GM21528 (cell line): ENCODE measurements around the gene LGALSL.

Experiments
- ATAC-seq: cut with Tn5 transposase; IDR thresholded peaks from one replicate; pipeline ENCODE4 v1.9.1; 2021; ENCODE audit warnings: mild to moderate bottlenecking, moderate library complexity; ENCODE audit not compliant: unreplicated experiment, low FRiP score

LGALSL gene

DNA sequence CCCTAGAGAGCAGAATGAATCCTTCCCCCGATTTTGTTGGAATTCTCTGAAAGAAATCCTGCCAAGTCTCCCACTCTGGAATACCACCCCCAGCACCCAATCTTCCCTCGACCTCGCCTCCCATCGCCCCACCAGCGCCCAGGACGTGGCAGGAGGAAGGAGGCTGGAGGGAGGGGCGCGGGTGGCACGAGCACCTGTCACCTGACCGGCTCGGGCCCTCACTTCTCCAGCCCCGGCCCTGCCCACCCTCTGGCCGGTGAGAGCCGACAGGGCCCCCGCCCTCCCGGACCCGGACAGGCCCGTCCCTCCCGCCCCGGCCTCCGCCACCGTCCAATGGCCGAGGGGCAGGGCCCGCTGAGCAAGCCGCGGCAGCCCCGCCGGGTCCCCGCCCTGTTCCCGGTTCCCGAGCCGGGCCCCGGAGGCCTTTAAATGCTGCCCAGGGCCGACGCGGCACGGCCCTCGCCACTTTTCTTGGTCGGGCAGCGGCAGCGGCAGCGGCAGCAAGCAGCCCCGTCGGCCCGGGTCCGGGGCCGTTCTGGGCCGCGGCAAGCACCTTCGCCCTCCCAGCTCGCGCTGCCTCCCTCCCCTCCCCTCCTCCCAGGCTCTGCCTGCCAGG, at the start of gene LGALSL:
LGALSL (plus strand) TSS at position 393 of the 616 bp plus-strand sequence. CDS start 384 bp downstream, outside the sequence.
- peak; percentile 59 for ATAC-seq

DNA sequence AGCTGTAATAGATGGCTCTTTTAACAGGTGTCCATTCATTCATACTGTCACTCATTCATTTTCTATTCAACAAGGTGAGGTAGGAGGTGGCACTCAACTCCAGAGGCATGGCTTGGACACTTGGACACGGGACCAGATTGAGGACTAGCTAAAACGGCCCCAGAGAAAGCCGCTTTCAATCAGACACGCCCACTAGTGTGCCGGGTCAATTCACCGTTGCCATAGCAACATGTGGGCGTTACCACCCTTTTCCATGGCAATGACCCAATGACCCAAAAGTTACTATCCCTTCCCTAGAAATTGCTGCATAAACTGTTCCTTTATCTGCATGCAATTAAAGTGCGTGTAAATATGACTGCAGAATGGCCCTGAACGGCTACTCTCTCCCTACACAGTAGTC, 49.2 kb upstream of the LGALSL start:
- ATAC-seq: no peak

DNA sequence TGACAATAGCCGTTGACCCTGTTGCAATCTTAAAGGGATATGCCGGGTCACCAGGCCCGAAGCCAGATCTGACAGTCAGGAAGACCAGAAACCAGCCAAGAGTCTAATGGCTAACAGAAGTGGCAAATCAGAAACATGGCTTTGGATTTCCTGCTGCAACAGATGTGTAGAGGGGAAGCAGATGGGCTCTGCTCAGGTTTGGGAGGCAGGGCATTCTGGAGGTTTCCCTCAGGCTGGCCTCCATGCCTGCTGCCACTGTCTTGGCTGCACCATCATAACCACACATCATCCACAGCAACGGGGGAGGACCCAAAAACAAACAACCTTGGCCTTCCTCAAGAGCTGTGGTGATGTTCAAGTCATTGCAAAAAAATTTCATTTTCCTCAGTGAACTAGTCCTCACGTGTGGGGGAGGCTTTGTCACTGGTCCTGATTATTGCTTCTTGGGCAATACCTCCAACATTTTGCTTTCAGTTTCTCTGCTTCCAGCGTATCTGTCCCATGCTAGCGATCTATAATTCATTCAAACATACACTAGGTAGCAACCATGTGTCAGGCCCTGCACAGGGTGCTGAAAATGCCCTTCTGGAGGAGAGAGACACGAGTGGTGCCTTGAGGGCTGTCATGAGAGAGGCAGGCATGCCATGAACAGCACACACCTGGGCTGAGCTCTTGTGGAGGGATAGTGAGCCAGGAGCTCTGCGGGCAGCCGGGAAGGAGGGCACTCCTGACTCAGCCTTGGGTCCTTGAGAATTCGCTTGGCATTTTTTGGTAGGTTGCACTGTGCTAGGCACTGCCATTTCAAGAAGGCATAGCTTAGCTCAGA, 48.2 kb upstream of the LGALSL start:
- ATAC-seq: no peak

- no peak for ATAC-seq
Measured at GRCh38 chr2:64406407-64406774, 47.6 kb upstream of the LGALSL start.

- no peak for ATAC-seq
Measured at GRCh38 chr2:64408031-64408430, 45.9 kb upstream of the LGALSL start.

DNA sequence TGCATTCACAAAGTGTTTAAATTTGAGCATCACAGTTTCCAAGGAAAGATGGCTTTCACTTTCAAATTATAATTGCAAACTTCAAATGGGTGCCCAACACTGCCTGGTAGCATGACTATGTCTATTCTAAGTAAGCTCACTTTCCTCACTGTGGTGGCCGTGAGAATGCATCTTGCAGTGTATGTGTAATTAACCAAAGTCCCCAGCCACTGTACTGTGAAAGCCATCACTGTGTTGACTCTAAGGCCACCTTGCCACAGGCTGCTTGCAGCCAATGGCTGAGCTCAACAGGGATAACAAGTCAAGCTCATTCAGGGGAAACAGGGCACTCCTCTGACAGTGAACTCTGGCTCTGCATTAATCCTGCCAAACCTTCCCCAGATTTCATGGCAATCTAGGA, 43.3 kb upstream of the LGALSL start:
- no peak for ATAC-seq

DNA sequence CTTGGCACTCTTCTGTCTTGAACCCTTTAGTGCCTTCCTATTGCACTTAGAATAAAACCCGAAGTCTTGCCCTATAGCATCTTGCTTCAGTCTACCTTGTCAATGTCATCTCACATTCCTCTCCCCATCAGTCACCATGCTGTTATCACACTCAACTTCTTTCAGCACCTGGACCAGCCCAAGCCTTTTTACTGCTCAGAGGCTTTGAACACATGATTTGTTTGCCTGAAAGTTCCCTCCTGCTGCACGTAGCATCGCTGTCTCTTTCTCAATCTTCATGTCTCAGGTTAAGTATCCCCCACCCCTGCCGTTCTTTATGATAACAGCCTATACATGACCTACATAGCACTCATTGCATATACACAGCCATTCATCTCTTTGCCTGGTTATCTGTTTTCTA, 41.3 kb upstream of the LGALSL start:
- ATAC-seq: no peak

DNA sequence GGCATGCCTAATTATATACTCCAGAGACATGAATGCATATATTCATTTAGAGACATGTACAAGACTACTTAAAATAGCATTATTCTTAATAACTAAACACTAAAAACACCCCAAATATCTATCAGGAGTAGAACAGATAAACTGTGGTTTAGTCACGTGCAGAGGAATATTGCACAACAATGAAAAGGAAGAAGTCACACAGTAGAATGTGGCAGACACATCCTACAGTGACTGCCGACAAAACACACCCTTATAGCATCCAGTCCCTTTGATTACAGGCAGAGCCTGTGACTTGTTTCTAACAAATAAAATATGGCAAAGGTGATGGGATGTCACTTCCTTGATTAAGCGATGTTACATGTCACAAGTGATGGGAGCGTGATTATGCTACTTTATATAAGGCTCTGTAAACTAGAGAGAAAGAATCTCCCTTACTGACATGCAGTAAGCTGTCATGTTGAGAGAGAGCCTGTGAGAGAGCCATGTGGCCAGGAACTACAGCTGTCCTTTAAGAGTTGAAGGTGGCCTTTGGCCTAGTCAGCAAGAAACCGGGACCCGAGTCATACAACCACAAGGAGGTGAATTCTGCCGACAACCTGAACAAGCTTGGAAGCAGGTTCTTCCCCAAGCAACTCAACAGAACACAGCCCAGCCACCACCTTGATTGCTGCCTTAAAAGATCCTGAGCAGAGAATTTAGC, 39.1 kb upstream of the LGALSL start:
- ATAC-seq: no peak

DNA sequence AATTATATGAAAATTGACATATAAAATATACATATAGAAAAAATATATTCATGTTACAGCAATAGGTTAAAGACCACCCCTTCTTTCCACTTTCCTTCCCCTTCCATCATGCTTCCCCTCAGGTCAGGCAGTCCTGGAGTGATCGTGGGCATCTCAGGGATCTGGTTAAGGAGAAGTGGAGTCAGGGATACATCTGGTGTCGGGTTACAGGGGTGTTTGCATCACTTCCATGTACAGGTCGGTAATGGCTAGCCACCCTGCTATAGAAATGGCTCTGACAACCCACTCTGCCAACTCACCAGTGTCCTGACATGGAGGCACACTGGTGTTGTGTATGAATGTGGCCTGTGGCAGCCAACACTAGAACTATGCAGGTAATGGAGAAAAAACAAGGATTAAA, 36.3 kb upstream of the LGALSL start:
- ATAC-seq: no peak

DNA sequence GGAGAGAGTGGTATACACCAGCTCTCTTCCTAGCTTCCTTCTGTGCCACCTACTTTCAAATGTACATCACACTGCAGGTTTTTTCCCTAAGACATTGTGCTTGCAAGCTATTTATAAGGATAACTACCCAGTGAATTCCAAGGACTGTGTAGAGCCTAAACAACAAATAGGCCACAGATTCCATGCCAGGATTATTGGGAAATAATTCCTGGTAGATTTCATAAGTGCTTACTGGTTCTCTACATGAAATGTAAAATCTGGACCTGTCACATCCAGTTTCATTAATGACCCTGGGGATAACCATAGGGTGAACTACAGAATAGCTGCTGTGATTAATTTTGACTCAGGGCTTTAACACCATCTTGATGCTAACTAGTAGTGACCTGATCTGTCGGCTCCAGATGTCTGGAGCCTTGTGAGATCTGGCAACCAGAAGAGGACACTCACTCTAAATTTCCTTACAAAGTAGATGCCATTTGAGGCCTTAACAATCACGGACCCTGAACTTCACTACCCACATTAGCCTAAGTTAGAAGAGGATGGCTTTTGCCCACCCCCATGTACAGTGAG, 34.3 kb upstream of the LGALSL start:
- ATAC-seq: no peak

- no peak for ATAC-seq
Measured at GRCh38 chr2:64420677-64421076, 33.3 kb upstream of the LGALSL start.

- no peak for ATAC-seq
Measured at GRCh38 chr2:64421201-64421600, 32.8 kb upstream of the LGALSL start.

GRCh38 chr2:64422466-64422865, 31.5 kb upstream of the LGALSL start:
- no peak for ATAC-seq

DNA sequence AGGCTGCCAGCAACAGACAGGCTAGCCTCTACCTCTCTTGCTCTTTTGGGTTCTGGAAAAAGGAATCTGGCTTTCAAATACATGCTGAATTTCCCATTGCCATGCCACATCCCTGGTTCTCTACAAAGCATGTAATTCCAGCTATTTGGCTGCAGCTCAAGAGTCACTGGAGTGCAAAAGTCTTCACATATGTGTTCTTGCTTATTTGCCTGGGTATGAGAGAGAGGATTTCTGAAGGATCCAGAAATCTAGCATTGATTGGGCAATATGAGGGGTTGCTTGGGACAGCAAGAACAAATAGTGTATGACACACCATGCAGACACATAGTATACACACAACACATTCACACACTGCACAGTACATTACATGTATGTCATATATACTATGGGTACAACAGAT, 30.7 kb upstream of the LGALSL start:
- ATAC-seq: no peak

GRCh38 chr2:64424416-64424987, 29.5 kb upstream of the LGALSL start:
- ATAC-seq: no peak

DNA sequence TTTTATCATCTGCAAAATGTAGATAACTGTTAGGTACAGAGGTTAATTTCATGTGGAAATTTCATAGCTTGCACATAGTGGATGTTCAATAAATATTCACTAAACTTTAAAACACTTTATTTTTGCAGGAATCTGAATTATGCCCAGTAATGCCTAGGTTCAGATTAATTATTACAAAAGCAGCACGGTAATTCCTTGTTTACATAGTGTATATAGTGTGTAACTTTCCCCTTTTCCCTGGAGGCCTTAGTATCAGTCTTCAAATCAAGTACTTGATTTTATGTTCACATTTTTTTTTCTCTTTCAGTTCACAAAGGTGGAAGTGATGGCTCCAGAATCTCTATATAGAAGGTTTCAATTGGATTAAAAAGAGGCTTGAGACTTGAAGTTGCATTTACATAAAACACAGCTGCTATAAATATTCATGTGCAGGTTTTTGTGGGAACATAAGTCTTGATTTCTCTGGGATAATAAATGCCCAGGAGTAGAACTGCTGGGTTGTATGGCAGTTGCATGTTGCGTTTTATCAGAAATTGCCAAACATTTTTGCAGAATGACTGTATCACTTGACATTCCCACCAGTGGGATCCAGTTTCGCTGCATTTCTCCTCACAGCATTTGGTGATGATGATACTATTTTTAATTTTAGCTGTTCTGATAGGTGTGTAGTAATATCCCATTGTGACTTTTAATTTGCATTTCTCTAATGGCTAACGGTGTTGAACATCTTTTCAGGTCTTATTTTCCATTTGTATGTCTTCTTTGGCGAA, 27.6 kb upstream of the LGALSL start:
- no peak for ATAC-seq

GRCh38 chr2:64434039-64434657, 19.8 kb upstream of the LGALSL start:
- ATAC-seq: no peak

DNA sequence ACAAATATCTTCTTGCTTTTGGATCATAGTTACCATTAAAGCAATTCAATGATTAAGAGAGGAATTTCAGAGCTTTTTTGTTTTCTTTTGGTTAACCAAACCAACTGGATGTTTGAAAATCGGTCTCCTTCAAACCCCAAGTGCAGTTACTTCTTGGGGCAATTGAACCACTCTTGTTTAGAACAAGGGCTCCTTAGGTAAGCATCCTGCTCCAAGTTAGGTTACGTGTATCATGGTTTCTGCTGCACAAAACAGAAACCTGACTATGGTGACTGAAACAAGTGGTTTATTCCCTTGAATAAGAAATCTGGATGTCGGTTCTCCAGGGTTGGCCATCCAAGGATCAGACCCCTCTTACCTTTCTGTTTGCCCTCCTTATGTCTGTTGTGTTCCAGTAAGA, 16.1 kb upstream of the LGALSL start:
- ATAC-seq: no peak

DNA sequence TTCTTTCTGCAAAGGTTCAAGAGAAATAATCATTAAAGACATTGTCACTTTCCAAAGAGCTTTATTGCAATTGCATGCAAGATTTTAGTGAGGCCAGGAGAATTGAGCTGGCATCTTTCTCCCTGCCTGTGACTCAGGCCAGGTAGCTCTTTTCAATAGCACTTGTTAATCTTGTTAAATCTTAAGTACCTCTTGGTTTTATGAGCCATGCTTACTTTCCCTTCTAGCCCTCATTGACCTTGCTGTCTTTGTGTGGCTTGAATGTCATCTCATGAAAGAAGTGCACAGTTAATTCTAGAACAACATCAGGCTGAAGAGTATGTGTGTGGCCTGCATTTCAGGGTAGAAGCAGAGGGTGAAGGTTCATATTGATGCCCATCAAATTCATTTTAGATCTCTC, 14.8 kb upstream of the LGALSL start:
- no peak for ATAC-seq

- no peak for ATAC-seq
Measured at GRCh38 chr2:64440843-64441242, 13.1 kb upstream of the LGALSL start.
